ENCODE results near the gene S100A12. TPM values are rescaled to one million over a fixed set of nuclear protein-coding genes. Genes with fewer than 3 reads are reported as not detected.
A peak's percentile ranks its signal among the peaks of the same experiment; 100 is the strongest.

S100A12 gene
- total RNA-seq, 1 experiment from 2014 or later = not detected

GRCh38 chr1:153352523-153352922 lies 22.9 kb downstream of the S100A12 start:
- POLR2A ChIA-PET = interaction anchor here (0.7 to 3.2 kb wide), 11 partner anchors 23 to 172 kb away, joined by 3 to 16 read pairs (median 5); partner anchors contain the start of gene S100A12
- Mint-ChIP-seq H3K36me3 (ENCODE audit: insufficient read depth, unreplicated experiment) (no peaks in the 10 kb centered on the region), H3K27ac (ENCODE audit: low read depth, unreplicated experiment) (no peak overlapping the region), H3K9me3 (ENCODE audit: unreplicated experiment) (no peaks in the 10 kb centered on the region), H3K4me3 (ENCODE audit: unreplicated experiment) (no peak overlapping the region), H3K4me1 (ENCODE audit: insufficient read depth, unreplicated experiment) (peaks cover 26% of the 10 kb centered on the region), H3K27me3 (ENCODE audit: insufficient read depth, unreplicated experiment) (peaks cover 40% of the 10 kb centered on the region)
- peak; percentile 87 for DNase-seq (ENCODE audit: unreplicated experiment)
- peak; percentile 99 for TF ChIP-seq CTCF (IDR thresholded peaks at IDR 0.05; ENCODE audit: unreplicated experiment)
- CTCF ChIA-PET = interaction anchor here (0.5 to 28.2 kb wide), 64 partner anchors 8 to 1265 kb away, joined by 3 to 1438 read pairs (median 5); partner anchors contain the start of genes NPR1, S100A12, S100A16 and S100A6
- intact Hi-C loops (cut with micrococcal nuclease) = loop anchor here (1.0 kb wide), 3 partner anchors 138 to 216 kb away; no protein-coding TSS in a partner anchor
- no TSS peak for BruUV-seq (replicated peaks)

GRCh38 chr1:153350321-153350957 lies 25.0 kb downstream of the S100A12 start:
- no peaks in the 10 kb centered on the region for H3K9me3 Mint-ChIP-seq (ENCODE audit: unreplicated experiment)
- CTCF ChIA-PET = interaction anchor here (0.6 to 28.2 kb wide), 3 partner anchors 146 to 479 kb away, joined by 3 to 1438 read pairs (median 3); no protein-coding TSS in a partner anchor
- POLR2A ChIA-PET = interaction anchor here (0.5 to 3.2 kb wide), 2 partner anchors 137 to 146 kb away, joined by 3 to 16 read pairs; no protein-coding TSS in a partner anchor
- H3K27ac Mint-ChIP-seq (ENCODE audit: low read depth, unreplicated experiment) = no peak overlapping the region
- H3K27me3 Mint-ChIP-seq (ENCODE audit: insufficient read depth, unreplicated experiment) = peaks cover 61% of the 10 kb centered on the region
- TF ChIP-seq CTCF (IDR thresholded peaks at IDR 0.05; ENCODE audit: unreplicated experiment) = no peak
- H3K36me3 Mint-ChIP-seq (ENCODE audit: insufficient read depth, unreplicated experiment) = no peaks in the 10 kb centered on the region
- intact Hi-C loops (cut with micrococcal nuclease) = loop anchor here (2.0 kb wide), 1 partner anchor 398 kb away; no protein-coding TSS in a partner anchor
- peaks cover 10% of the 10 kb centered on the region for H3K4me1 Mint-ChIP-seq (ENCODE audit: insufficient read depth, unreplicated experiment)
- no TSS peak for BruUV-seq (replicated peaks)
- H3K4me3 Mint-ChIP-seq (ENCODE audit: unreplicated experiment) = no peak overlapping the region
- DNase-seq (ENCODE audit: unreplicated experiment) = no peak

- H3K36me3 Mint-ChIP-seq (ENCODE audit: insufficient read depth, unreplicated experiment) = no peaks in the 10 kb centered on the region
- intact Hi-C loops (cut with micrococcal nuclease) = loop anchor here (2.0 kb wide), 1 partner anchor 399 kb away; no protein-coding TSS in a partner anchor
- POLR2A ChIA-PET = interaction anchor here (0.5 to 1.9 kb wide), 5 partner anchors 8 to 267 kb away, joined by 3 to 10 read pairs (median 3); partner anchors contain the start of genes S100A14 and S100A9
- no peak overlapping the region for H3K27ac Mint-ChIP-seq (ENCODE audit: low read depth, unreplicated experiment)
- no peak for DNase-seq (ENCODE audit: unreplicated experiment)
- H3K9me3 Mint-ChIP-seq (ENCODE audit: unreplicated experiment) = no peaks in the 10 kb centered on the region
- peaks cover 10% of the 10 kb centered on the region for H3K4me1 Mint-ChIP-seq (ENCODE audit: insufficient read depth, unreplicated experiment)
- TF ChIP-seq CTCF (IDR thresholded peaks at IDR 0.05; ENCODE audit: unreplicated experiment) = no peak
- CTCF ChIA-PET = interaction anchor here (0.6 to 28.2 kb wide), 12 partner anchors 8 to 479 kb away, joined by 3 to 1438 read pairs (median 4); partner anchors contain the start of gene S100A9
- no TSS peak for BruUV-seq (replicated peaks)
- H3K4me3 Mint-ChIP-seq (ENCODE audit: unreplicated experiment) = no peak overlapping the region
- peaks cover 66% of the 10 kb centered on the region for H3K27me3 Mint-ChIP-seq (ENCODE audit: insufficient read depth, unreplicated experiment)
Observed at GRCh38 chr1:153349363-153350320, 25.8 kb downstream of the S100A12 start.
